UCSD-AML1 (cell line): ENCODE data around the gene SMDT1.
"Not testable (repeated sequence)": the region's sequence is repeated elsewhere in the genome, so short reads cannot be mapped to it uniquely, and the experiment has no call there.

Experiments
- DNase-seq: peaks from one replicate; lab custom pipeline; 2025; ENCODE audit not compliant: unreplicated experiment; lab: John Stamatoyannopoulos, UW

SMDT1 gene

GRCh38 chr22:42108848-42109247 is 29.3 kb downstream of the SMDT1 start:
- no peak for DNase-seq

GRCh38 chr22:42111798-42112197 is 32.3 kb downstream of the SMDT1 start:
- DNase-seq: no peak

- not testable (repeated sequence) for DNase-seq
Observed at GRCh38 chr22:42112793-42113192, 33.3 kb downstream of the SMDT1 start.

- DNase-seq: no peak
Observed at GRCh38 chr22:42114721-42115120, 35.2 kb downstream of the SMDT1 start.

GRCh38 chr22:42115420-42115830 is 35.9 kb downstream of the SMDT1 start:
- DNase-seq: peak; percentile 39

GRCh38 chr22:42116848-42117424 is 37.4 kb downstream of the SMDT1 start:
- no peak for DNase-seq

GRCh38 chr22:42120231-42121021 is 40.9 kb downstream of the SMDT1 start:
- DNase-seq: not testable (repeated sequence)

GRCh38 chr22:42123529-42123928 is 44.0 kb downstream of the SMDT1 start:
- not testable (repeated sequence) for DNase-seq

- DNase-seq: no peak
Observed at GRCh38 chr22:42127606-42128005, 48.1 kb downstream of the SMDT1 start.

GRCh38 chr22:42128007-42128406 is 48.5 kb downstream of the SMDT1 start:
- not testable (repeated sequence) for DNase-seq

- DNase-seq: not testable (repeated sequence)
Observed at GRCh38 chr22:42128776-42129694, 49.5 kb downstream of the SMDT1 start.

- DNase-seq: not testable (repeated sequence)
Observed at GRCh38 chr22:42130182-42130581, 50.7 kb downstream of the SMDT1 start.

- DNase-seq: not testable (repeated sequence)
Observed at GRCh38 chr22:42130639-42131431, 51.3 kb downstream of the SMDT1 start, which contains the start of gene CYP2D6. TSS of gene CYP2D6 (minus strand) at chr22:42130810. CDS start at chr22:42130791, 19 bp downstream.

GRCh38 chr22:42131562-42131961 is 52.1 kb downstream of the SMDT1 start:
- DNase-seq: no peak

- DNase-seq: no peak
Observed at GRCh38 chr22:42132457-42132856, 53.0 kb downstream of the SMDT1 start.
